ENCODE data around the gene MAP3K21.

- no peak for TF ChIP-seq CTCF (IDR thresholded peaks at IDR 0.05)
- TF ChIP-seq POLR2AphosphoS5 (IDR thresholded peaks at IDR 0.05), result no peak
Measured at GRCh38 chr1:233395863-233396646, 68.5 kb downstream of the MAP3K21 start.
